ENCODE results near the gene F10. TPM values are rescaled to one million over a fixed set of nuclear protein-coding genes. Genes with fewer than 3 reads are reported as not detected.

F10 gene
- total and polyA plus RNA-seq, 10 donors, result 1.6 to 6.4 (median 2.9) TPM

- DNase-seq, result peak; percentile 54
These were observed 8.7 kb upstream of the F10 start for GRCh38 chr13:113113846-113114271.

DNA sequence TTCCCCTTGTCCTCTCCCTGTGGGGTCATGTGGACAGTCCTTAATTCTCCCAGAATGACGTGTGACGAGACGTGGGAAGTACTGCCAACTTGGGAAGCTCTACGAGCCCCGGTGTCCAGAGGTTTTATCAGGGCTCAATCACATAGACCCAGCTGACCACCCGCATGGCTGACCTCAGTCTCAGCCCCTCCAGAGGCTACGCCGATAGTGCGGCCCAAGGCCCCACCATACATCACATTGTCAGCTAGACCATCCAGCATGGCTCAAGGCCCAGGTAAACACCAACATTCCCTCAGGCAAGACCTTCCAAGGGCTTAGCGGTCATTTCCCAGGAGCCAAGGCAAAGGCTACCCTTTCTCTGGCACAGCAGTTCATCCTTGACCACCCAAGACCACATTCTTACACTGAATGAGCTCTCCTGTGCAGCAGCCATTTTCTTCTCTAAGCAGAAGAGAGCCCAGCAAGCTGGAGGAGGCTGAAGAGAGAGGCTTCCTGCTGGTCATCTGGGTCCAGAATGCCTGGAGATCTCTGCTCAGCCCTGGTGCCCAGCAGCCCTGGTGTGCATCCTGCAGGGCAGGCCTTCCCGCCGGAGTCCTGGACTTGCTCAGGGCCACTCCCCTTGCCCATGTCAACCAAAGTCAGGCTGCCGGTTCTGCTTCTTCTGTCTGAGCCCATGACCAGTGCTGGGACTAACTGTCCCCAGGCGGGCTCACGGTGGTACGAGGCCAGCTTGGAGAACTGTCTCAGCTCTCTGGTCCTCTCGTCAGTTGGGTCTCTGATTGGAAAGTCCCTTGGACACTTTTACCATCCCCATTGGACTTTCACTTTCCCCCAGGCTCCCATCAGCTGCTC is 7.9 kb upstream of the F10 start:
- Histone ChIP-seq H3K27me3 (replicated peaks in 1 of 7) (peaks cover 0 to 30% (median 15%) of the 10 kb centered on the region in 7 donors), H3K36me3 (no peaks in the 10 kb centered on the region), H3K4me1 (peaks cover 9 to 14% (median 13%) of the 10 kb centered on the region in 6 donors), H3K9me3 (no peaks in the 10 kb centered on the region), H3K4me3 (no peak overlapping the region), H3K27ac (no peak overlapping the region)
- TF ChIP-seq POLR2AphosphoS5 (IDR thresholded peaks at IDR 0.05) (no peak), POLR2A (IDR thresholded peaks at IDR 0.05) (no peak), CTCF (IDR thresholded peaks at IDR 0.05 in 8 of 11, conservative IDR thresholded peaks at IDR 0.05 in 3 of 11) (no peak)
- peak; percentile 59 for DNase-seq
- WGBS, 5 donors, result 86 to 89% (median 87%) methylated on average over 17 of the region's 17 CpGs
- intact Hi-C loops (cut with DNase I; ENCODE audit: low total_unique reads), result no loop called here

More at GRCh38 chr13:113113846-113114271, 8.7 kb upstream of the F10 start:
- Histone ChIP-seq H3K27me3 (replicated peaks in 1 of 7) (peaks cover 0 to 39% (median 21%) of the 10 kb centered on the region in 7 donors), H3K27ac (no peak overlapping the region), H3K36me3 (no peaks in the 10 kb centered on the region), H3K4me3 (no peak overlapping the region), H3K9me3 (no peaks in the 10 kb centered on the region), H3K4me1 (peaks cover 9 to 18% (median 15%) of the 10 kb centered on the region in 6 donors)
- intact Hi-C loops (cut with DNase I; ENCODE audit: low total_unique reads), result no loop called here
- TF ChIP-seq POLR2AphosphoS5 (IDR thresholded peaks at IDR 0.05) (no peak), POLR2A (IDR thresholded peaks at IDR 0.05) (no peak), CTCF (IDR thresholded peaks at IDR 0.05 in 8 of 11, conservative IDR thresholded peaks at IDR 0.05 in 3 of 11) (no peak)
- WGBS, 5 donors, result 83 to 92% (median 88%) methylated on average over 2 to 8 of the region's 8 CpGs

DNA sequence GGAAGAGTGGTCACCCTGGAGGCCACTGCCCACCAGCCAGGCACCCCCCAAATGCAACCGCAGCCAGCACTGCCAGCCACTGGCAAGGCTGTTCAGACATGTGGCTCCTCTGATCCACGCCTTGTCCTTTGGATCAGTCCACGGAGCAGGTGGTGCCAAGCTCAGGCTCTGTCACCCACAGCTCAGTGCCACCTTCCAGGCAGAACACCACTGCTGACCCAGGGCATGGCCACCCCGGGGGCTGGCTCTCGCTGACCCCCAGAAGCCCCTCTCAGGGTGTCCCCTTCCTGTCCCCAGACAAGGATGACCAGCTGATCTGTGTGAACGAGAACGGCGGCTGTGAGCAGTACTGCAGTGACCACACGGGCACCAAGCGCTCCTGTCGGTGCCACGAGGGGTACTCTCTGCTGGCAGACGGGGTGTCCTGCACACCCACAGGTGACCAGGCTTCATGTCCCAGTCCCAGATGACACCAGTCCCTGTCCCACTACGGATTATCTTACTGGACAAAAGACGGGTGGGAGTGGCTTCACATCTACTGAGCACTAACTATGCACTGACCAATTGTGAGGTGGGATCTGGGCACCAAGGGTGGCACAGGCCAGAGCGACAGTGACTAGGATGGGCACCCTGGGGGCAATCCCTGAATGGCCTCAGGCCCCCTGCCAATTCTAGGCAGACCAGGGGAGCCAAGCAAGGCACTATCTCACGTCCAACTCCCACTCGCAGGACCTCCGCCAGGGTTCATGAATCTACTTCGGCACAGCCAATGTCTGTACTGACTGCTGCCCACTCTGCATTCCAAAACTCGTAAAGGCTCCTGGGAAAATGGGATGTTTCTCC is 7.0 kb upstream of the F10 start:
- intact Hi-C loops (cut with DNase I; ENCODE audit: low total_unique reads), result no loop called here
- H3K4me3 ChIP-seq, result no peak overlapping the region
- H3K9me3 ChIP-seq, result no peaks in the 10 kb centered on the region
- H3K36me3 ChIP-seq, result no peaks in the 10 kb centered on the region
- 71 to 91% (median 83%) methylated on average over 9 to 21 of the region's 21 CpGs for WGBS, 5 donors
- H3K4me1 ChIP-seq, result peaks cover under 1 to 5% (median 4%) of the 10 kb centered on the region in 6 donors
- peak; percentile 61 for DNase-seq
- H3K27ac ChIP-seq, result no peak overlapping the region
- peaks cover 0 to 22% (median 6%) of the 10 kb centered on the region in 7 donors for H3K27me3 ChIP-seq (replicated peaks in 1 of 7)
- TF ChIP-seq CTCF (IDR thresholded peaks at IDR 0.05 in 8 of 11, conservative IDR thresholded peaks at IDR 0.05 in 3 of 11) (no peak), POLR2A (IDR thresholded peaks at IDR 0.05) (no peak), POLR2AphosphoS5 (IDR thresholded peaks at IDR 0.05) (no peak)
